Measurements from ENCODE around the gene TMEM240.

GRCh38 chr1:1554550-1554925 lies 14.1 kb upstream of the TMEM240 start:
- TF ChIP-seq POLR2AphosphoS5 (IDR thresholded peaks at IDR 0.05; ENCODE audit: borderline replicate concordance, low read depth, low read length) (no peak), EZH2 (IDR thresholded peaks at IDR 0.05) (no peak), FOXP2 (optimal IDR thresholded peaks at IDR 0.05; ENCODE audit: control extremely low read depth, extremely low read length, insufficient read depth) (no peak)

All from SK-N-MC (cell line).